H1 (cell line): ENCODE data around the gene TMEM131L.

Experiments
- EZH2 ChIP-seq: fragments of 200-600 bp; sonication (generic); IDR thresholded peaks from 2 replicates; pipeline ENCODE4 v1.7.1; 2012; ENCODE audit warnings: low read depth, mild to moderate bottlenecking, moderate library complexity, low read length, inconsistent platforms; ENCODE audit not compliant: severe bottlenecking
- RFX5 ChIP-seq: IDR thresholded peaks from 2 replicates; pipeline ENCODE4 v1.6.1; 2011; ENCODE audit warnings: low read depth, low read length, improper control_type of control experiment, borderline replicate concordance
- YY1 ChIP-seq: IDR thresholded peaks from 2 replicates; pipeline ENCODE4 v1.6.1; 2011; ENCODE audit warnings: low read depth, mild to moderate bottlenecking, low read length

DNA sequence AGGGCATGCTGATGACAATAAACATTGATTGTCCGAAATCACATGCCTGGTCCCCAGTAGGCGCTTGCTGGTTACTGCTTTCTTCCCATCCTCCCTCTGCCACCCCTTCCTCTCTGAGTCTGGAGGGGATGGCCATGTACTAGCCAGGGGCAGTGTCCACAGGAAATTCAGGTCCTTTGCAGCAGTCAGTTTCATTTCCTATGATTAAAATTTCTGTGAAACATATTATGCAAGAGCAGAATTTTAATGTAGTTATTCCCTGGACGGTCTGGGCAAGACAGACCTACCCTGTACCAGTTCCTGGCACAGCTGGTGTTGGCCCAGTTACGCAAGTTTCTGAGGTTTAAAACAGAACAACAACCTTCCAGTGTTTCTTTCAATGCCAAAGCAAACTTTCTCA is 189.8 kb downstream of the TMEM131L start:
- TF ChIP-seq YY1 (no peak), RFX5 (no peak), EZH2 (no peak)
